Spleen (tissue), 11 donors: Measurements from ENCODE around the gene MFSD12. TPM values are rescaled to one million over a fixed set of nuclear protein-coding genes. Genes with fewer than 3 reads are reported as not detected.

Source experiments
- DNase-seq: peaks from one replicate; pipeline ENCODE4 v3.0.0-alpha.2; 2020
- H3K27ac ChIP-seq, 8 donors: fragments of 200-600 bp; sonication (generic) in 7 of 8; 1 replicate in 4 of 8; 2 replicates in 4 of 8; pipeline versions ENCODE4 v1.5.0 to v1.8.0; 2016 to 2021; ENCODE audit warnings: inconsistent platforms in 4 of 8, mild to moderate bottlenecking in 4 of 8, moderate library complexity in 1 of 8
- H3K27me3 ChIP-seq, 7 donors: fragments of 200-600 bp; sonication (generic) in 6 of 7; replicated peaks in 1 of 7; 1 replicate in 4 of 7; 2 replicates in 3 of 7; pipeline versions ENCODE4 v1.5.0 to v1.8.0; 2016 to 2021; ENCODE audit warnings: inconsistent platforms in 3 of 7, mild to moderate bottlenecking in 1 of 7
- H3K36me3 ChIP-seq, 6 donors: fragments of 200-600 bp; sonication (generic) in 5 of 6; 1 replicate in 4 of 6; 2 replicates in 2 of 6; pipeline versions ENCODE4 v1.5.0 to v1.8.0; 2016 to 2021; ENCODE audit warnings: inconsistent platforms in 2 of 6
- H3K4me1 ChIP-seq, 6 donors: fragments of 200-600 bp; sonication (generic) in 5 of 6; 1 replicate in 3 of 6; 2 replicates in 3 of 6; pipeline versions ENCODE4 v1.5.0 to v1.8.0; 2016 to 2021; ENCODE audit warnings: inconsistent platforms in 3 of 6
- H3K4me3 ChIP-seq, 8 donors: fragments of 200-600 bp; sonication (generic) in 7 of 8; 1 replicate in 4 of 8; 2 replicates in 4 of 8; pipeline versions ENCODE4 v1.5.0 to v1.8.0; 2016 to 2021; ENCODE audit warnings: inconsistent platforms in 4 of 8, mild to moderate bottlenecking in 4 of 8, moderate library complexity in 2 of 8
- H3K9me3 ChIP-seq, 8 donors: fragments of 200-600 bp; sonication (generic) in 7 of 8; 1 replicate in 4 of 8; 2 replicates in 4 of 8; pipeline versions ENCODE4 v1.5.0 to v1.8.0; 2016 to 2021; ENCODE audit warnings: inconsistent platforms in 4 of 8
- POLR2A ChIP-seq, 3 donors: fragments of 450-650 bp; IDR thresholded peaks; one replicate each; pipeline ENCODE4 v1.5.1; 2017; ENCODE audit warnings: antibody characterized with exemption in 3 of 3, mild to moderate bottlenecking in 1 of 3
- POLR2AphosphoS5 ChIP-seq, 3 donors: sonication (generic); formaldehyde crosslinking; IDR thresholded peaks; one replicate each; pipeline ENCODE4 v1.5.1; 2017; ENCODE audit warnings: antibody characterized with exemption in 3 of 3
- WGBS, 5 donors: extraction: QIAGEN DNeasy Blood & Tissue Kit in 3 of 5; methylation state at CpG; one replicate each; pipeline versions ENCODE4 v1.1.5 to v1.1.7; 2013 to 2018; 5-methylcytosine and 5-hydroxymethylcytosine counted together
- intact Hi-C: fragments of 100-400 bp; cut with DNase I; formaldehyde crosslinking; loops from one replicate; pipeline ENCODE4 v1.15.0; 2023; ENCODE audit warnings: low total_unique reads
- polyA plus RNA-seq, 3 donors: library from polyadenylated mRNA; stranded (reverse); fragments of 200-250 nt; gene quantifications; one replicate each; pipeline ENCODE4 v1.2.1, GENCODE V29; 2013
- total RNA-seq, 7 donors: library from RNA; depleted of rRNA in 3 of 7; stranded (reverse); fragments of >200 nt in 3 of 7; fragmentation: NEBNext Ultra II Directional in 4 of 7; extraction: Animal tissue kit (Norgen Biotek cat#: 25700) in 4 of 7; gene quantifications; one replicate each; pipeline versions ENCODE4 v1.1.0 to v1.2.1, GENCODE V29; 2016 to 2021
- TF ChIP-seq, protein P1 (sequence below), 11 experiments: fragments of 200-600 bp in 7 of 11; fragments of 450-650 bp in 4 of 11; sonication (generic) in 4 of 11; IDR thresholded peaks in 8 of 11; conservative IDR thresholded peaks in 3 of 11; 1 replicate in 7 of 11; 2 replicates in 4 of 11; pipeline versions ENCODE4 v1.4.0 to v1.8.0; 2016 to 2021; ENCODE audit warnings: antibody characterized with exemption in 11 of 11, inconsistent platforms in 4 of 11, mild to moderate bottlenecking in 1 of 11
- donor health status: healthy with polysubstance abuse.
- donor health status: DM: no; HTN: no; CAD: no; lungs with moderate emphysema.
- donor health status: DM: no; HTN: no; CAD: no.
- donor health status: Bipolar disorder and iron deficiency.
- donor health status: healthy.
- donor health status: DM: no; HTN: no; CAD: no.
- donor health status: DM: yes; HTN: yes; CAD: no.

MFSD12 gene
- total and polyA plus RNA-seq, 10 donors, result 31.0 to 131 (median 85.1) TPM

GRCh38 chr19:3565139-3565538 is 7.8 kb upstream of the MFSD12 start:
- Histone ChIP-seq H3K27me3 (no peaks in the 10 kb centered on the region), H3K9me3 (no peaks in the 10 kb centered on the region), H3K27ac (no peak overlapping the region), H3K4me1 (peaks cover 0 to 12% (median 5%) of the 10 kb centered on the region in 6 donors), H3K36me3 (no peaks in the 10 kb centered on the region), H3K4me3 (no peak overlapping the region)
- no peak for DNase-seq
- TF ChIP-seq, protein P1, sequence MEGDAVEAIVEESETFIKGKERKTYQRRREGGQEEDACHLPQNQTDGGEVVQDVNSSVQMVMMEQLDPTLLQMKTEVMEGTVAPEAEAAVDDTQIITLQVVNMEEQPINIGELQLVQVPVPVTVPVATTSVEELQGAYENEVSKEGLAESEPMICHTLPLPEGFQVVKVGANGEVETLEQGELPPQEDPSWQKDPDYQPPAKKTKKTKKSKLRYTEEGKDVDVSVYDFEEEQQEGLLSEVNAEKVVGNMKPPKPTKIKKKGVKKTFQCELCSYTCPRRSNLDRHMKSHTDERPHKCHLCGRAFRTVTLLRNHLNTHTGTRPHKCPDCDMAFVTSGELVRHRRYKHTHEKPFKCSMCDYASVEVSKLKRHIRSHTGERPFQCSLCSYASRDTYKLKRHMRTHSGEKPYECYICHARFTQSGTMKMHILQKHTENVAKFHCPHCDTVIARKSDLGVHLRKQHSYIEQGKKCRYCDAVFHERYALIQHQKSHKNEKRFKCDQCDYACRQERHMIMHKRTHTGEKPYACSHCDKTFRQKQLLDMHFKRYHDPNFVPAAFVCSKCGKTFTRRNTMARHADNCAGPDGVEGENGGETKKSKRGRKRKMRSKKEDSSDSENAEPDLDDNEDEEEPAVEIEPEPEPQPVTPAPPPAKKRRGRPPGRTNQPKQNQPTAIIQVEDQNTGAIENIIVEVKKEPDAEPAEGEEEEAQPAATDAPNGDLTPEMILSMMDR (IDR thresholded peaks at IDR 0.05 in 8 of 11, conservative IDR thresholded peaks at IDR 0.05 in 3 of 11), result no peak
- TF ChIP-seq POLR2A (IDR thresholded peaks at IDR 0.05) (no peak), POLR2AphosphoS5 (IDR thresholded peaks at IDR 0.05) (no peak)
- WGBS, 5 donors, result 88 to 95% (median 92%) methylated on average over 19 of the region's 19 CpGs
- intact Hi-C loops, result no loop called here

DNA sequence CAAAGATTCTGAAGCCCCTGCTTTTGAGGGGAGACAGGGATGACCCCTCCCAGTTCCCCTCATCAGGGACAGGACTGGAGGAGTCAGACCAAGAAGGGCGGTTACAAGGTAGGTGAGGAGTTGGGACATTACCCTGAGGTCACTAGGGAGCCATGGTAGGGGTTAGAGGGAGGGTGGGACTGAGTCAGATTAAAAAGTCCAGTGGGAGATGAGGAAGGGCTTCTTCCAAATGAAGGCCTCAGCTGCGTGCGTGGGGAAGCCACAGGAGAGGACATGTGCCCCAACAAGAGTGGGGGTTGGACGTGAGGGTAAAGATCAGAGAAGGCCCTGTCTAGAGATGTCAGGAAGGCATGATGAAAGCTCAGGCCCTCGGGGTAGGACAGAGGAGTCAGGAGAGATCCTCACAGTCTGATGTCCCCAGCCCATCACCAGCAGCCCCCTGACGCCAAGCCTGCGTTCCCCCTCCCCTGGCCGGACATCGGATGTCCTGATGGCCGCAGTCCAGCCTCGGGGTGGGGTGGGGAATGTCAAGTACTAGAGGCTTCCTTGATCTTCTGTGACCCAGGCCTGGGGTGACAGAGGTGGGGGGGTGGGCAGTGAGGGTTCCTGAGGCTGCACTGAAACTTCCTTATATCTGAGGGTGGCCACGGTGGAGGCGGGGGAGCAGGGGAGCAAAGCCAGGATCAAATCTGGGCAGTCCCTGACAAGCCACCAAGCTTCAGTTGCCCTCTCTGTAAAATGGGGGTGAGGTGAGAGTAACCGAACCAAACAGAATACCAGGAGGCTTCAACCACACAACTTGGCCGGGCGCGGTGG is 6.5 kb upstream of the MFSD12 start:
- 72 to 81% (median 74%) methylated on average over 17 of the region's 17 CpGs for WGBS, 5 donors
- TF ChIP-seq POLR2A (IDR thresholded peaks at IDR 0.05), result no peak
- Histone ChIP-seq H3K4me3 (no peak overlapping the region), H3K27me3 (no peaks in the 10 kb centered on the region), H3K36me3 (no peaks in the 10 kb centered on the region), H3K9me3 (no peaks in the 10 kb centered on the region), H3K27ac (no peak overlapping the region), H3K4me1 (peaks cover 0 to 20% (median 6%) of the 10 kb centered on the region in 6 donors)
- no peak for DNase-seq
- intact Hi-C loops, result no loop called here

- peak; percentile 89 for DNase-seq
- intact Hi-C loops, result loop anchor here (10.0 kb wide), 1 partner anchor 58 kb away; no protein-coding TSS in a partner anchor
Measured at GRCh38 chr19:3556978-3557460, 367 bp downstream of the MFSD12 start.

GRCh38 chr19:3556423-3556977 is 886 bp downstream of the MFSD12 start:
- peaks cover 0 to under 1% (median 0%) of the 10 kb centered on the region in 6 donors for H3K36me3 ChIP-seq
- DNase-seq, result peak; percentile 76
- no peak for TF ChIP-seq POLR2A (IDR thresholded peaks at IDR 0.05)
- TF ChIP-seq, protein P1 (IDR thresholded peaks at IDR 0.05 in 8 of 11, conservative IDR thresholded peaks at IDR 0.05 in 3 of 11), result no peak
- no peak for TF ChIP-seq POLR2AphosphoS5 (IDR thresholded peaks at IDR 0.05)
- intact Hi-C loops, result loop anchor here (10.0 kb wide), 1 partner anchor 58 kb away; no protein-coding TSS in a partner anchor
- peak overlapping the region in 7 of 8 donors; percentile 41 to 90 (median 85) for H3K27ac ChIP-seq
- H3K4me1 ChIP-seq, result peaks cover 43 to 89% (median 67%) of the 10 kb centered on the region in 6 donors
- H3K9me3 ChIP-seq, result no peaks in the 10 kb centered on the region
- 17 to 40% (median 25%) methylated on average over 7 to 9 of the region's 9 CpGs for WGBS, 5 donors
- peak overlapping the region; percentile 81 to 99 (median 92) for H3K4me3 ChIP-seq
- no peaks in the 10 kb centered on the region for H3K27me3 ChIP-seq

More at GRCh38 chr19:3556978-3557460, 367 bp downstream of the MFSD12 start:
- H3K4me1 ChIP-seq, result peaks cover 43 to 84% (median 65%) of the 10 kb centered on the region in 6 donors
- WGBS, 5 donors, result 0 to 1% (median 0%) methylated on average over 12 to 60 of the region's 60 CpGs
- H3K27me3 ChIP-seq, result no peaks in the 10 kb centered on the region
- H3K27ac ChIP-seq, result peak overlapping the region; percentile 41 to 90 (median 85)
- H3K9me3 ChIP-seq, result no peaks in the 10 kb centered on the region
- no peaks in the 10 kb centered on the region for H3K36me3 ChIP-seq
- TF ChIP-seq, protein P1 (IDR thresholded peaks at IDR 0.05 in 8 of 11, conservative IDR thresholded peaks at IDR 0.05 in 3 of 11), result peak in 2 of 11 experiments; percentile 7 to 20
- TF ChIP-seq POLR2AphosphoS5 (IDR thresholded peaks at IDR 0.05) (no peak), POLR2A (IDR thresholded peaks at IDR 0.05) (no peak)
- peak overlapping the region; percentile 81 to 99 (median 92) for H3K4me3 ChIP-seq
